Esophagus (tissue), 2 donors: ENCODE measurements around the gene GLI3. TPM values are rescaled to one million over a fixed set of nuclear protein-coding genes. Genes with fewer than 3 reads are reported as not detected.

Source experiments
- H3K27ac ChIP-seq, 2 donors: one replicate each; pipeline ENCODE4 v1.5.1; 2013; ENCODE audit warnings: low read depth in 2 of 2, mild to moderate bottlenecking in 2 of 2, inconsistent platforms in 1 of 2, low read length in 1 of 2, moderate library complexity in 1 of 2
- H3K27me3 ChIP-seq, 2 donors: one replicate each; pipeline ENCODE4 v1.6.1; 2013; ENCODE audit warnings: low read length in 2 of 2, control low read depth in 1 of 2, mild to moderate bottlenecking in 1 of 2; ENCODE audit not compliant: insufficient read depth in 2 of 2, control insufficient read depth in 1 of 2
- H3K36me3 ChIP-seq, 2 donors: one replicate each; pipeline ENCODE4 v1.6.1; 2013; ENCODE audit warnings: low read length in 1 of 2; ENCODE audit not compliant: control insufficient read depth in 2 of 2, insufficient read depth in 2 of 2
- H3K4me1 ChIP-seq, 2 donors: one replicate each; pipeline ENCODE4 v1.6.1; 2013; ENCODE audit warnings: low read length in 1 of 2; ENCODE audit not compliant: control insufficient read depth in 2 of 2, insufficient read depth in 2 of 2
- H3K4me3 ChIP-seq, 2 donors: one replicate each; pipeline ENCODE4 v1.5.1; 2013; ENCODE audit warnings: low read length in 2 of 2, mild to moderate bottlenecking in 2 of 2, low read depth in 1 of 2, moderate library complexity in 1 of 2
- H3K9me3 ChIP-seq, 2 donors: one replicate each; pipeline ENCODE4 v1.6.1; 2013; ENCODE audit warnings: mild to moderate bottlenecking in 2 of 2, low read depth in 1 of 2, low read length in 1 of 2, moderate library complexity in 1 of 2; ENCODE audit not compliant: control insufficient read depth in 2 of 2, insufficient read depth in 1 of 2
- WGBS, 2 donors: extraction: QIAGEN DNeasy Blood & Tissue Kit; methylation state at CpG; one replicate each; pipeline ENCODE4 v1.1.7; 2013; 5-methylcytosine and 5-hydroxymethylcytosine counted together
- polyA plus RNA-seq, 2 donors: library from polyadenylated mRNA; stranded (reverse); fragments of 200-250 nt; gene quantifications; one replicate each; pipeline ENCODE4 v1.2.3, GENCODE V29; 2013
- donor health status: healthy with polysubstance abuse.
- donor health status: Bipolar disorder and iron deficiency.

The GLI3 gene
- polyA plus RNA-seq, 2 donors: 1.0 to 1.8 TPM

- Histone ChIP-seq H3K27ac (no peak overlapping the region), H3K27me3 (no peaks in the 10 kb centered on the region), H3K9me3 (no peaks in the 10 kb centered on the region), H3K4me1 (no peaks in the 10 kb centered on the region), H3K4me3 (no peak overlapping the region), H3K36me3 (peaks cover 0 to 2% of the 10 kb centered on the region in 2 donors)
Observed at GRCh38 chr7:42033480-42033879, 203.5 kb downstream of the GLI3 start.

GRCh38 chr7:42029405-42029804, 207.6 kb downstream of the GLI3 start:
- 70 to 83% methylated on average over 6 of the region's 6 CpGs for WGBS, 2 donors

GRCh38 chr7:42027521-42027920, 209.5 kb downstream of the GLI3 start:
- 82 to 87% methylated on average over 3 of the region's 3 CpGs for WGBS, 2 donors
- Histone ChIP-seq H3K4me3 (no peak overlapping the region), H3K27me3 (no peaks in the 10 kb centered on the region), H3K36me3 (peaks cover 0 to 6% of the 10 kb centered on the region in 2 donors), H3K27ac (no peak overlapping the region), H3K9me3 (no peaks in the 10 kb centered on the region), H3K4me1 (no peaks in the 10 kb centered on the region)

More at GRCh38 chr7:42029405-42029804, 207.6 kb downstream of the GLI3 start:
- H3K27ac ChIP-seq: no peak overlapping the region
- no peaks in the 10 kb centered on the region for H3K4me1 ChIP-seq
- peaks cover 0 to 6% of the 10 kb centered on the region in 2 donors for H3K36me3 ChIP-seq
- no peak overlapping the region for H3K4me3 ChIP-seq
- H3K9me3 ChIP-seq: no peaks in the 10 kb centered on the region
- no peaks in the 10 kb centered on the region for H3K27me3 ChIP-seq

GRCh38 chr7:42026622-42027197, 210.3 kb downstream of the GLI3 start:
- Histone ChIP-seq H3K9me3 (no peaks in the 10 kb centered on the region), H3K27ac (no peak overlapping the region), H3K27me3 (no peaks in the 10 kb centered on the region), H3K36me3 (peaks cover 0 to 6% of the 10 kb centered on the region in 2 donors), H3K4me3 (no peak overlapping the region), H3K4me1 (no peaks in the 10 kb centered on the region)
- WGBS, 2 donors: 85 to 89% methylated on average over 6 of the region's 6 CpGs

- no peaks in the 10 kb centered on the region for H3K4me1 ChIP-seq
- no peak overlapping the region for H3K4me3 ChIP-seq
- H3K27ac ChIP-seq: no peak overlapping the region
- 88 to 91% methylated on average over 15 of the region's 15 CpGs for WGBS, 2 donors
- H3K27me3 ChIP-seq: no peaks in the 10 kb centered on the region
- H3K9me3 ChIP-seq: no peaks in the 10 kb centered on the region
- H3K36me3 ChIP-seq: peaks cover 0 to 6% of the 10 kb centered on the region in 2 donors
Observed at GRCh38 chr7:42025635-42026375, 211.2 kb downstream of the GLI3 start.

GRCh38 chr7:42024537-42024936, 212.5 kb downstream of the GLI3 start:
- 82 to 84% methylated on average over 4 of the region's 4 CpGs for whole genome bisulfite sequencing, 2 donors
- H3K27ac ChIP-seq: no peak overlapping the region
- H3K36me3 ChIP-seq: peaks cover 0 to 6% of the 10 kb centered on the region in 2 donors
- no peak overlapping the region for H3K4me3 ChIP-seq
- no peaks in the 10 kb centered on the region for H3K4me1 ChIP-seq
- H3K9me3 ChIP-seq: no peaks in the 10 kb centered on the region
- no peaks in the 10 kb centered on the region for H3K27me3 ChIP-seq

- peaks cover 0 to 6% of the 10 kb centered on the region in 2 donors for H3K36me3 ChIP-seq
- no peak overlapping the region for H3K27ac ChIP-seq
- no peak overlapping the region for H3K4me3 ChIP-seq
- H3K9me3 ChIP-seq: no peaks in the 10 kb centered on the region
- H3K27me3 ChIP-seq: no peaks in the 10 kb centered on the region
- WGBS, 2 donors: 78 to 80% methylated on average over 10 of the region's 10 CpGs
- H3K4me1 ChIP-seq: no peaks in the 10 kb centered on the region
Observed at GRCh38 chr7:42023262-42023661, 213.7 kb downstream of the GLI3 start.

- Histone ChIP-seq H3K4me3 (no peak overlapping the region), H3K36me3 (peaks cover 0 to 6% of the 10 kb centered on the region in 2 donors), H3K27me3 (no peaks in the 10 kb centered on the region), H3K27ac (no peak overlapping the region), H3K9me3 (no peaks in the 10 kb centered on the region), H3K4me1 (no peaks in the 10 kb centered on the region)
- WGBS, 2 donors: 83 to 88% methylated on average over 2 of the region's 2 CpGs
Observed at GRCh38 chr7:42022791-42023190, 214.2 kb downstream of the GLI3 start.

GRCh38 chr7:42022056-42022455, 215.0 kb downstream of the GLI3 start:
- peaks cover 0 to 6% of the 10 kb centered on the region in 2 donors for H3K36me3 ChIP-seq

GRCh38 chr7:42021631-42022030, 215.4 kb downstream of the GLI3 start:
- Histone ChIP-seq H3K4me3 (no peak overlapping the region), H3K36me3 (peaks cover 2 to 6% of the 10 kb centered on the region in 2 donors), H3K27ac (no peak overlapping the region), H3K27me3 (no peaks in the 10 kb centered on the region), H3K4me1 (no peaks in the 10 kb centered on the region), H3K9me3 (no peaks in the 10 kb centered on the region)
- WGBS, 2 donors: 60 to 63% methylated on average over 3 of the region's 3 CpGs

More at GRCh38 chr7:42022056-42022455, 215.0 kb downstream of the GLI3 start:
- WGBS, 2 donors: 79 to 84% methylated on average over 6 of the region's 6 CpGs
- no peaks in the 10 kb centered on the region for H3K4me1 ChIP-seq
- H3K4me3 ChIP-seq: no peak overlapping the region
- no peak overlapping the region for H3K27ac ChIP-seq
- no peaks in the 10 kb centered on the region for H3K9me3 ChIP-seq
- no peaks in the 10 kb centered on the region for H3K27me3 ChIP-seq
